ENCODE results near the gene WFDC1.

The WFDC1 gene

DNA sequence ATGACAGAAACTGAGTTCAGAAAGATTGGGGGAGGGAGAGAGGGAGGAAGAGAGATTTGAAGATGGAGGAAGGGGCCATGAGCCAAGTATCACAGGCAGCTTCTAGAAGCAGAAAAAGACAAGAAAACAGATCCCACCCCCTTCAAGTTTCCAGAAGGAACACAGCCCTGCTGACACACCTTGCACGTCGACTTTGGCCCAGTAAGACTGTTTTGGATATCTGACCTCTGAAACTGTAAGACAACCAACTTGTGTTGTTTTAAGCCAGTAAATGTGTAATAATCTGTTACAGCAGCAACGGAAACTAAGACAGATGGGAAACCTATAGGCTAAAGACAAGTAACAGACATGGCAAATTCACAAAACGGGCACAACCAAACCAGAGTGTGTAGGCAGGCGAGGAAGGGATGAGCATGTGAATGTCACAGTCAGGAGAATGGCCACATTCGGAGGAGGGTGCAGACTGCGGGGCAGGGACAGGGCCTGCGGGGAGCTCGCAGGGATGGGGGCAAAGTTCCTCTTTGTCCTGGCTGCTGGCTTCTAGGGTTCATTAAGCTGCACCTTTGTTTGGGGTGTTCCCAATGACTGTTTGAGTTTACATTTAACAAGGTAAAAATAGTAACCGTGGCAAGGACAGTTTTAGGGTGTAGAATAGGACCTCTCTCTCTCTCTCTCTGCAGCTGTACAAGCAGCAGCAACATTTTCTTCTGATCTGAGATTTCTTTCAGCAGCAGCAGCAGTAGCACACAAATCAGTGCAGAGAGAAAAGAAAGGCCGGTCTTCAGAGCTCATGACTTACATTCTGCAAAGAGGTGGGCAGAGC lies 55.4 kb downstream of the WFDC1 start:
- ChIA-PET POLR2A (no interaction called here), CTCF (no interaction called here)
- no peak for TF ChIP-seq SP1 (IDR thresholded peaks at IDR 0.05)
- TF ChIP-seq HDGF (IDR thresholded peaks at IDR 0.05; ENCODE audit: borderline replicate concordance) = no peak
- TF ChIP-seq, protein P1, sequence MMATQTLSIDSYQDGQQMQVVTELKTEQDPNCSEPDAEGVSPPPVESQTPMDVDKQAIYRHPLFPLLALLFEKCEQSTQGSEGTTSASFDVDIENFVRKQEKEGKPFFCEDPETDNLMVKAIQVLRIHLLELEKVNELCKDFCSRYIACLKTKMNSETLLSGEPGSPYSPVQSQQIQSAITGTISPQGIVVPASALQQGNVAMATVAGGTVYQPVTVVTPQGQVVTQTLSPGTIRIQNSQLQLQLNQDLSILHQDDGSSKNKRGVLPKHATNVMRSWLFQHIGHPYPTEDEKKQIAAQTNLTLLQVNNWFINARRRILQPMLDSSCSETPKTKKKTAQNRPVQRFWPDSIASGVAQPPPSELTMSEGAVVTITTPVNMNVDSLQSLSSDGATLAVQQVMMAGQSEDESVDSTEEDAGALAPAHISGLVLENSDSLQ (IDR thresholded peaks at IDR 0.05) = no peak
- no peak for TF ChIP-seq ZNF384 (IDR thresholded peaks at IDR 0.05)
- no peak for TF ChIP-seq FOXK2 (IDR thresholded peaks at IDR 0.05)
- no peak for TF ChIP-seq TARDBP (IDR thresholded peaks at IDR 0.05)
- no peak for TF ChIP-seq SUZ12 (IDR thresholded peaks at IDR 0.05)
- TF ChIP-seq FOXM1 (IDR thresholded peaks at IDR 0.05; ENCODE audit: borderline replicate concordance) = no peak
- TF ChIP-seq NFRKB (IDR thresholded peaks at IDR 0.05) = no peak
- TF ChIP-seq LEF1 (IDR thresholded peaks at IDR 0.05; ENCODE audit: borderline replicate concordance) = no peak
- TF ChIP-seq ARNT (IDR thresholded peaks at IDR 0.05) = no peak
- TF ChIP-seq L3MBTL2 (conservative IDR thresholded peaks at IDR 0.05) = no peak
- TF ChIP-seq BHLHE40 (IDR thresholded peaks at IDR 0.05; ENCODE audit: borderline replicate concordance) = no peak
- no peak for TF ChIP-seq FOXA1 (IDR thresholded peaks at IDR 0.05)
- no peak for TF ChIP-seq CTBP1 (IDR thresholded peaks at IDR 0.05; ENCODE audit: borderline replicate concordance)
- TF ChIP-seq ELF4 (IDR thresholded peaks at IDR 0.05) = no peak
- no peak for DNase-seq (ENCODE audit: extremely low spot score)

DNA sequence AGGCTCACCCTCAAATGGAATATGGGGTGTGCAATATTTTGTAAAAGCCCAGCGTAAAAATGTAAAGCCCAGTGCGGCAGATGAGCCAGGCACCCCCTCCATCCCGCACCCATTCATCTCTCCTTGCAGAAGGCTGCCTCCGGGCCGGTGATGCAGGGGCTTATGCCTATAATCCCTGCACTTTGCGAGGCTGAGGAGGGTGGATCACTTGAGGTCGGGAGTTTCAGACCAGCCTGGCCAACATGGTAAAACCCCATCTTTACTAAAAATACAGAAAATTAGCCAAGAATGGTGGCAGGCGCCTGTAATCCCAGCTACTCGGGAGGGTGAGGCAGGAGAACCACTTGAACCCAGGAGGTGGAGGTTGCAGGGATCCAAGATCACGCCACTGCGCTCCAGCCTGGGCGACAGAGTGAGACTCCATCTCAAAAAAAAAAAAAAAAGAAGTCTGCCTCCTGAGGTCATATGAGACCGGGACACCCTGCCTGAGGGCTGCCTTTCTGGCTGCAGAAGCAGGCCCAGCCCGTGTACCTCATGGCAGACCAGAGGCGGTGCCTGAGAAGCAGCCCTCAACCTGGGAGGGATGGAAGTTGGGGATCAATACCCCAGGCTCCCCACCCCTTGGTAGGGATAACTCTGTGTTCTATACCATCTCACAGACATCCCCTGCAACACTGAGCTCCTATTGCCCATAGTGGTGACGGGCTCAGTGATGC lies 56.2 kb downstream of the WFDC1 start:
- ChIA-PET POLR2A (no interaction called here), CTCF (no interaction called here)
- no peak for DNase-seq (ENCODE audit: extremely low spot score)
- TF ChIP-seq FOXK2 (IDR thresholded peaks at IDR 0.05) (no peak), CTBP1 (IDR thresholded peaks at IDR 0.05; ENCODE audit: borderline replicate concordance) (no peak), SUZ12 (IDR thresholded peaks at IDR 0.05) (no peak), HDGF (IDR thresholded peaks at IDR 0.05; ENCODE audit: borderline replicate concordance) (no peak), FOXA1 (IDR thresholded peaks at IDR 0.05) (no peak), TARDBP (IDR thresholded peaks at IDR 0.05) (no peak), NFRKB (IDR thresholded peaks at IDR 0.05) (no peak), FOXM1 (IDR thresholded peaks at IDR 0.05; ENCODE audit: borderline replicate concordance) (no peak), LEF1 (IDR thresholded peaks at IDR 0.05; ENCODE audit: borderline replicate concordance) (no peak), ZNF384 (IDR thresholded peaks at IDR 0.05) (no peak)
- TF ChIP-seq, protein P1 (IDR thresholded peaks at IDR 0.05) = no peak

DNA sequence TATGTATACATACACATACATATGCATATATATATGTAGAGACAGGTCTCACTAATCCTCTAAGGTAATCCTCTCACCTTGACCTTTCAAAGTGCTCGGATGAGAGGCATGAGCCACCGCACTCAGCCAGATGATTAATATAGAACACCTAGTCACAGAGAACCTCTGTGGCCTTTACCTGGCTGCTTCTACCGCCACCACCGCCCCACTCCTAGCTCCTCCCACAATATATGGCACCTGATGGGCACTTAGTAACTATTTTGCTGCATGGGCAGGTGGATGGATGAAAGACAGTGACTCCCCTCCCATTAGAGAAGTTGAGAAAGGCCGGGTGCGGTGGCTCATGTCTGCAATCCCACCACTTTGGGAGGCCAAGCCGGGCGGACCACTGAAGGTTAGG lies 57.0 kb downstream of the WFDC1 start:
- DNase-seq (ENCODE audit: extremely low spot score) = no peak
- ChIA-PET CTCF (no interaction called here), POLR2A (no interaction called here)
- no peak for TF ChIP-seq HDGF (IDR thresholded peaks at IDR 0.05; ENCODE audit: borderline replicate concordance)
- TF ChIP-seq NFRKB (IDR thresholded peaks at IDR 0.05) = no peak
- TF ChIP-seq BHLHE40 (IDR thresholded peaks at IDR 0.05; ENCODE audit: borderline replicate concordance) = no peak
- TF ChIP-seq LEF1 (IDR thresholded peaks at IDR 0.05; ENCODE audit: borderline replicate concordance) = no peak
- no peak for TF ChIP-seq FOXK2 (IDR thresholded peaks at IDR 0.05)
- TF ChIP-seq L3MBTL2 (conservative IDR thresholded peaks at IDR 0.05) = no peak
- TF ChIP-seq, protein P1 (IDR thresholded peaks at IDR 0.05) = no peak
- TF ChIP-seq SP1 (IDR thresholded peaks at IDR 0.05) = no peak
- no peak for TF ChIP-seq FOXM1 (IDR thresholded peaks at IDR 0.05; ENCODE audit: borderline replicate concordance)
- TF ChIP-seq SUZ12 (IDR thresholded peaks at IDR 0.05) = no peak
- no peak for TF ChIP-seq CTBP1 (IDR thresholded peaks at IDR 0.05; ENCODE audit: borderline replicate concordance)
- no peak for TF ChIP-seq TARDBP (IDR thresholded peaks at IDR 0.05)
- no peak for TF ChIP-seq FOXA1 (IDR thresholded peaks at IDR 0.05)
- no peak for TF ChIP-seq ZNF384 (IDR thresholded peaks at IDR 0.05)
- TF ChIP-seq ARNT (IDR thresholded peaks at IDR 0.05) = no peak
- TF ChIP-seq ELF4 (IDR thresholded peaks at IDR 0.05) = no peak

DNA sequence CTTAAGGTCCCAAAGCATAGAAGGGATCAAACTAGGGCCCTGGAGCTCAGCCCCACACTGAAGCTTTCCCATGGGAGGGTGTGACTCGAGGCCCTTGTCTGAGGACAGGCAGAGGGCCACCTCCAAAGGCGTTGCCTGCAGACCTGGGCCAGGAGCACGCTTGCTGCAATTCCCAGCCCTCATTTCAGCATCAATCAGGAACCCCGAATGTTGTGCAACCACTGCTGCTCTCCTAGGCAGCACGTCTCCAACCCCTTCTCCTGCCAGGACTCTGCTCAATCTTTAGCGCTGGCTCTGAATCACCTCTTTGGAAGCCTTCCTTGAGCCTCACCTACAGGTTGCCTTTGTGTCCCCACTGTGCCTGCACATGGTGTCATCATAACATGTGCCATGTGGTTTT lies 59.6 kb downstream of the WFDC1 start:
- CTCF ChIA-PET = no interaction called here
- DNase-seq (ENCODE audit: extremely low spot score) = no peak
- TF ChIP-seq, protein P1 (IDR thresholded peaks at IDR 0.05) = no peak
- TF ChIP-seq ZNF384 (IDR thresholded peaks at IDR 0.05) (no peak), BHLHE40 (IDR thresholded peaks at IDR 0.05; ENCODE audit: borderline replicate concordance) (no peak), NFRKB (IDR thresholded peaks at IDR 0.05) (no peak), FOXK2 (IDR thresholded peaks at IDR 0.05) (no peak), FOXA1 (IDR thresholded peaks at IDR 0.05) (no peak), LEF1 (IDR thresholded peaks at IDR 0.05; ENCODE audit: borderline replicate concordance) (no peak), CTBP1 (IDR thresholded peaks at IDR 0.05; ENCODE audit: borderline replicate concordance) (no peak), SUZ12 (IDR thresholded peaks at IDR 0.05) (no peak), ARNT (IDR thresholded peaks at IDR 0.05) (no peak), FOXM1 (IDR thresholded peaks at IDR 0.05; ENCODE audit: borderline replicate concordance) (no peak), SP1 (IDR thresholded peaks at IDR 0.05) (no peak)
- POLR2A ChIA-PET = no interaction called here

DNA sequence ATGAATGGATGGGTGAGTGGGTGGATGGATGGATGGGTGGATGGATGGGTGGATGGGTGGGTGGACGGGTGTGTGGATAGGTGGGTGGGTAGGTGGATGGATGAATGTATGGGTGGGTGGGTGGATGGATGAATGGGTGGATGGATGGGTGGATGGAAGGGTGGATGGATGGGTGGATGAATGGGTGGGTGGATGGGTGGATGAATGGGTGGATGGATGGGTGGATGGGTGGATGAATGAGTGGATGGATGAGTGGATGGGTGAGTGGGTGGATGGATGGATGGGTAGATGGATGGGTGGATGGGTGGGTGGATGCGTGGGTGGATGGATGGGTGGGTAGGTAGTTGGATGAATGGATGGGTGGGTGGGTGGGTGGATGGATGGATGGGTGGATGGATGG lies 60.5 kb downstream of the WFDC1 start:
- TF ChIP-seq SP1 (IDR thresholded peaks at IDR 0.05) = no peak
- no peak for TF ChIP-seq TARDBP (IDR thresholded peaks at IDR 0.05)
- TF ChIP-seq ZNF384 (IDR thresholded peaks at IDR 0.05) = no peak
- no peak for TF ChIP-seq LEF1 (IDR thresholded peaks at IDR 0.05; ENCODE audit: borderline replicate concordance)
- no peak for TF ChIP-seq NFRKB (IDR thresholded peaks at IDR 0.05)
- TF ChIP-seq CTBP1 (IDR thresholded peaks at IDR 0.05; ENCODE audit: borderline replicate concordance) = no peak
- no peak for TF ChIP-seq L3MBTL2 (conservative IDR thresholded peaks at IDR 0.05)
- TF ChIP-seq, protein P1 (IDR thresholded peaks at IDR 0.05) = no peak
- no peak for TF ChIP-seq FOXM1 (IDR thresholded peaks at IDR 0.05; ENCODE audit: borderline replicate concordance)
- TF ChIP-seq FOXA1 (IDR thresholded peaks at IDR 0.05) = no peak
- TF ChIP-seq BHLHE40 (IDR thresholded peaks at IDR 0.05; ENCODE audit: borderline replicate concordance) = no peak
- TF ChIP-seq HDGF (IDR thresholded peaks at IDR 0.05; ENCODE audit: borderline replicate concordance) = no peak
- TF ChIP-seq SUZ12 (IDR thresholded peaks at IDR 0.05) = no peak
- no peak for TF ChIP-seq FOXK2 (IDR thresholded peaks at IDR 0.05)
- no peak for TF ChIP-seq ARNT (IDR thresholded peaks at IDR 0.05)
- no peak for TF ChIP-seq ELF4 (IDR thresholded peaks at IDR 0.05)
- ChIA-PET POLR2A (no interaction called here), CTCF (no interaction called here)
- no peak for DNase-seq (ENCODE audit: extremely low spot score)
